ENCODE data around the gene OR1C1. TPM values are rescaled to one million over a fixed set of nuclear protein-coding genes. Genes with fewer than 3 reads are reported as not detected.

OR1C1 gene
- total RNA-seq, 4 donors from 2014 or later, result not detected

Other genes starting within 250 kb of the OR1C1 start
- gene OR2C3, start 224.1 kb downstream of the OR1C1 start, total RNA-seq, result not detected
- under 1 TPM in 1 of 4 donors, not detected in 3; 0.13 TPM for gene GCSAML, start 211.4 kb downstream of the OR1C1 start, total RNA-seq
- gene OR2G2, start 172.2 kb downstream of the OR1C1 start, total RNA-seq, result not detected
- gene OR2G3, start 155.0 kb downstream of the OR1C1 start, total RNA-seq, result not detected
- gene OR13G1, start 80.8 kb downstream of the OR1C1 start, total RNA-seq, result not detected
- gene OR6F1, start 43.9 kb downstream of the OR1C1 start, total RNA-seq, result not detected
- gene OR14K1, start 21.9 kb downstream of the OR1C1 start, total RNA-seq, result 1 to 10 TPM in 1 of 4 donors, not detected in 3; 1.1 TPM
- not detected for gene OR14A2, start 12.4 kb downstream of the OR1C1 start, total RNA-seq
- not detected for gene OR14A16, start 63.6 kb upstream of the OR1C1 start, total RNA-seq
- under 1 TPM in 1 of 4 donors, not detected in 3; 0.68 TPM for gene OR11L1, start 81.3 kb upstream of the OR1C1 start, total RNA-seq
- gene TRIM58, start 96.6 kb upstream of the OR1C1 start, total RNA-seq, result 10 to 100 TPM; 22.6 to 52.1 (median 29.4) TPM
- gene OR2W3, start 135.0 kb upstream of the OR1C1 start, total RNA-seq, result 10 to 100 TPM in 1 of 4 donors, 1 to 10 TPM in 3; 2.8 to 25.8 (median 6.0) TPM
- 1 to 10 TPM in 2 of 4 donors, under 1 TPM in 1, not detected in 1; 0.54 to 1.7 (median 1.2) TPM for gene OR2T8, start 159.7 kb upstream of the OR1C1 start, total RNA-seq
- under 1 TPM in 2 of 4 donors, not detected in 2; 0.33 to 0.63 TPM for gene OR2AJ1, start 164.3 kb upstream of the OR1C1 start, total RNA-seq
- gene OR2L8, start 188.3 kb upstream of the OR1C1 start, total RNA-seq, result 1 to 10 TPM in 1 of 4 donors, under 1 TPM in 1, not detected in 2; 0.68 to 1.0 TPM
- under 1 TPM in 2 of 4 donors, not detected in 2; 0.63 to 0.67 TPM for gene OR2AK2, start 204.7 kb upstream of the OR1C1 start, total RNA-seq

All from thyroid gland (tissue), 4 donors.